ENCODE results near the gene MED12L.

The MED12L gene

DNA sequence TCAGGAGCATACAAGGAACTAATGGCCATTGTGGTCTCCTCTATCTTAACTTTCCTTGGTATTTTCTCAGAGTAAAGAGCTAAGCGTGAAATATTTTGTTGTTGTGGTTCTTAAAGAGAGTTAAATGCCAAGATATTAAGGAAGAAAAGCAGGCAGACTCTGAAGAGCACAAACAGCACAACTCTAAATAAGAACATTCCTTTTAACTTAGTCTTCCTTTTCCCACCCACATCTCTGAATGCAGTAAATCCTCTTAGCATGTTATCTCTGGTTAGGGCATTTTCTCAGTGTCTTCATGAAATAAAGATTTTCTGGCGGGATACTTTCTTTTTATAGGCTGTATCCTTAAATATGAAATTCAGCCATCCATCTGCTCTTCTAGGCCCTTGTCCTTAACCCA, 229.7 kb downstream of the MED12L start:
- no peak overlapping the region for H3K4me3 ChIP-seq (ENCODE audit: low read depth, low read length)
- no peak for TF ChIP-seq MYC (IDR thresholded peaks at IDR 0.05; ENCODE audit: low read depth, low read length)
- TF ChIP-seq POLR2A (IDR thresholded peaks at IDR 0.05; ENCODE audit: extremely low read depth, insufficient read length) = no peak
- TF ChIP-seq, protein P1, sequence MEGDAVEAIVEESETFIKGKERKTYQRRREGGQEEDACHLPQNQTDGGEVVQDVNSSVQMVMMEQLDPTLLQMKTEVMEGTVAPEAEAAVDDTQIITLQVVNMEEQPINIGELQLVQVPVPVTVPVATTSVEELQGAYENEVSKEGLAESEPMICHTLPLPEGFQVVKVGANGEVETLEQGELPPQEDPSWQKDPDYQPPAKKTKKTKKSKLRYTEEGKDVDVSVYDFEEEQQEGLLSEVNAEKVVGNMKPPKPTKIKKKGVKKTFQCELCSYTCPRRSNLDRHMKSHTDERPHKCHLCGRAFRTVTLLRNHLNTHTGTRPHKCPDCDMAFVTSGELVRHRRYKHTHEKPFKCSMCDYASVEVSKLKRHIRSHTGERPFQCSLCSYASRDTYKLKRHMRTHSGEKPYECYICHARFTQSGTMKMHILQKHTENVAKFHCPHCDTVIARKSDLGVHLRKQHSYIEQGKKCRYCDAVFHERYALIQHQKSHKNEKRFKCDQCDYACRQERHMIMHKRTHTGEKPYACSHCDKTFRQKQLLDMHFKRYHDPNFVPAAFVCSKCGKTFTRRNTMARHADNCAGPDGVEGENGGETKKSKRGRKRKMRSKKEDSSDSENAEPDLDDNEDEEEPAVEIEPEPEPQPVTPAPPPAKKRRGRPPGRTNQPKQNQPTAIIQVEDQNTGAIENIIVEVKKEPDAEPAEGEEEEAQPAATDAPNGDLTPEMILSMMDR (IDR thresholded peaks at IDR 0.05; ENCODE audit: low read depth, low read length) = no peak
- TF ChIP-seq, protein P2, sequence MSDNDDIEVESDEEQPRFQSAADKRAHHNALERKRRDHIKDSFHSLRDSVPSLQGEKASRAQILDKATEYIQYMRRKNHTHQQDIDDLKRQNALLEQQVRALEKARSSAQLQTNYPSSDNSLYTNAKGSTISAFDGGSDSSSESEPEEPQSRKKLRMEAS (IDR thresholded peaks at IDR 0.05; ENCODE audit: low read depth, low read length) = no peak
- no peak for DNase-seq (ENCODE audit: low read depth)

DNA sequence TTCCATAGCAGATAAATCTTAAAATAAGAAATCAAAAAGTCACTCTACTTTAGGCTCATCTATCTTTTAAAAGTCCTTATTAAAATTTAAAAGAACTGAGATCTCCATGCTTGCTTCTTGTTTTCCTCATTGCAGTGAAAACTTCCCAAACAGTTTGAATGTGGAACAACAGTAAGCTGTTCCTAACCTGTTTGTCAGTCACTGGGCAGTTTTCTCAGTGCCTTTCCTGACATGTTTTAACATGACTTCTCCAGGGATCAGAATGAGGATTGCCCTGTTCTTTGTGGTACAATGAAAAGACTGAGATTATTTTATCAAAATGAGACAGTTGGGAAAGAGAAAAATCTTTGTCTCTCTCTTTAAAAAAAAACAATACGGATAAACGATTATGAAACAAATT, 230.4 kb downstream of the MED12L start:
- no peak overlapping the region for H3K4me3 ChIP-seq (ENCODE audit: low read depth, low read length)
- TF ChIP-seq, protein P1 (IDR thresholded peaks at IDR 0.05; ENCODE audit: low read depth, low read length) = no peak
- TF ChIP-seq MYC (IDR thresholded peaks at IDR 0.05; ENCODE audit: low read depth, low read length) (no peak), POLR2A (IDR thresholded peaks at IDR 0.05; ENCODE audit: extremely low read depth, insufficient read length) (no peak)
- TF ChIP-seq, protein P2 (IDR thresholded peaks at IDR 0.05; ENCODE audit: low read depth, low read length) = no peak
- DNase-seq (ENCODE audit: low read depth) = no peak

DNA sequence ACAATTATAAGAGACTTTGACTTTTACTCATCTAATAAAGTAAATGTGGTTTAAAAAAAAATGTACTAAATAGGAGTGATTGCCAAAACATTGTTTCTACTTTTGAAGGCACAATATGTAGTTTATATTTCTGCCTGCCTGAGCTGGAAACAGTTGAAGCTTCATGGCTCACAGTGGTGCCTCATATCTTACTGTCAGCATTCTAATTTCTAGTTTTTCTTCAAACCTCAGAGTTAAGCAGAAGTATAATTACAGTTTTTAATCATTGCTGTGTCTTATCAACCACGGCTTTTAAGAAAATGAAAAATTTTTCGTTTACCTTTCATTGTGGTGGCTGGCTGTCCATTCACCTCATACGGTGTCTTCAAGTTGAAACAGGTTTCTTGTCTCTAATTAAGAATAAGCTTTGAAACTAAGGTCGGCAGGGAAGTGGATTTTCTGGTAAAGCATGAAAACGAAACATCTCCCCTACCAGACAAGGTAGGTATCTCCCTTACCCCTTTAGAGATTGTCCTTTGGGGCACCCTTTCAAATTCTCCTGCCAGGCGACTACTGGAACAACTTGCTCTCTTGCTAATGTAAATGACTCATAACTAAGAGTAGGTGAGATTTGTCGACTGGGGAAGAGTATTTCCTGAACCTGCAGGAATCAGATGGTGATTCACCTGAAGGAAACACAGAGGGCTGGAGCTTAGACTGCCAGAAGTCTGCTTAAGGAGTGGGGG, 231.0 kb downstream of the MED12L start, which contains the start of gene GPR87:
Gene GPR87, minus strand, starts transcription at position 554 of the 725 bp plus-strand sequence. CDS start 16,720 bp downstream, outside the sequence.
- H3K4me3 ChIP-seq (ENCODE audit: low read depth, low read length) = no peak within 1 kb of the TSS
- no peak for DNase-seq (ENCODE audit: low read depth)
- TF ChIP-seq MYC (IDR thresholded peaks at IDR 0.05; ENCODE audit: low read depth, low read length) = no peak
- TF ChIP-seq, protein P1 (IDR thresholded peaks at IDR 0.05; ENCODE audit: low read depth, low read length) = no peak

DNA sequence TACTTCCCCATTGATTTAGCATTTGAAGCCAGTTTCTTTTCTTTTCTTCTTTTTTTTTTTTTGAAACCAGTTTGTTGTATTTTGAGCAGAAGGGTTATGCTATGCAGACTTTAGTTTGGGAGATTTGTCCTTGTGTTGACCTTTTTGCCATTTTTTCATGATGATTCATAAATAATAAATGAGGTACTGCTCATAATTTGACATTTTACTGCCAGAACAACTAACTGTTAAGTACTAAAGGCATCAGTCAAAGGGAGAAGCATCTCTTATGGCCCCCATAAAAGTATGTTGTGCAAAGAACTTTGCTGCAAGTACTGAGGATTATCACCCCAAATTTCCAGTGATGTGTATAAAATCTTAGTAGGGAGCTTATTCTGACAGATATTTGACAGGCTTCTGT, 232.8 kb downstream of the MED12L start:
- DNase-seq (ENCODE audit: low read depth) = no peak
- TF ChIP-seq, protein P1 (IDR thresholded peaks at IDR 0.05; ENCODE audit: low read depth, low read length) = no peak
- TF ChIP-seq MYC (IDR thresholded peaks at IDR 0.05; ENCODE audit: low read depth, low read length) = no peak
- TF ChIP-seq POLR2A (IDR thresholded peaks at IDR 0.05; ENCODE audit: extremely low read depth, insufficient read length) = no peak
- TF ChIP-seq, protein P2 (IDR thresholded peaks at IDR 0.05; ENCODE audit: low read depth, low read length) = no peak
- H3K4me3 ChIP-seq (ENCODE audit: low read depth, low read length) = no peak overlapping the region

DNA sequence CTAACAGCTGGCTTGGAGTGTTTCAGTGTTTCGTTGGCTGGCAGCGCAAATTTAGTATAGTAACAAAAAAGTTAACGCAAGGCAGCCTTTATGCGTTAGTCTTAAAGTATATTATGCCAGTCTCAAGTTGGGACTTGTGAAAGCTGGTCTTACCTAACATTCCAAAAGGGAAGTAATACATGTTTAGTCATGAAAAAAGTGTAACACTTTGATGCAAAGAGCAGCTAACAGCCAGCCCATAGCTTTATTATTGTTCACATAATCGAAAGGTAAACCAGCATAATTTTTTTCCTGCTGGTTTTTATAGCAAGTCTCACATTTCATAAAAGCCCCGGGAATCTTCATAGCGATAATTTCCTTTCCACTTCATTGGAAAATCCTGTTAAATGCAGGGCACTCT, 233.5 kb downstream of the MED12L start:
- TF ChIP-seq POLR2A (IDR thresholded peaks at IDR 0.05; ENCODE audit: extremely low read depth, insufficient read length) (no peak), MYC (IDR thresholded peaks at IDR 0.05; ENCODE audit: low read depth, low read length) (no peak)
- TF ChIP-seq, protein P1 (IDR thresholded peaks at IDR 0.05; ENCODE audit: low read depth, low read length) = no peak
- TF ChIP-seq, protein P2 (IDR thresholded peaks at IDR 0.05; ENCODE audit: low read depth, low read length) = no peak
- DNase-seq (ENCODE audit: low read depth) = peak; percentile 23
- H3K4me3 ChIP-seq (ENCODE audit: low read depth, low read length) = no peak overlapping the region

Data from NB4 (cell line).